ENCODE data around the gene HUNK.

The HUNK gene

DNA sequence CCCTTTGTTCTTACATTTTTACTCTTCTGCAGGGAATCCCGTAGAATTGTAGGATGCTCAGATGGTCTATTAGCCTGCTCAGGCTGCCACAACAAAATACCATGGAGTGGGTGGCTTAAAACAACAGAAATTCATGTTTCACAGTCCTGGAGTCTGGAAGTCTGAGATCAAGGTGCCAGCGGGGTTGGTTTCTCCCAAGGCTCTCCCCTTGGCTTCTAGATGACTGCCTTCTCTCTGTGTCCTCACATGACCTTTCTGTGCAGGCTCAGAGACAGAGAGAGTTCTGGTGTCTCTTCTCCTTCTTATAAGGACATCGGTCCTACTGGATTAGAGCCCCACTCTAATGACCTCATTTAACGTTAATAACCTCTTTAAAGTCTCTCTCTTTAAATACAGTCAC lies 41.7 kb downstream of the HUNK start:
- TF ChIP-seq, protein P1, sequence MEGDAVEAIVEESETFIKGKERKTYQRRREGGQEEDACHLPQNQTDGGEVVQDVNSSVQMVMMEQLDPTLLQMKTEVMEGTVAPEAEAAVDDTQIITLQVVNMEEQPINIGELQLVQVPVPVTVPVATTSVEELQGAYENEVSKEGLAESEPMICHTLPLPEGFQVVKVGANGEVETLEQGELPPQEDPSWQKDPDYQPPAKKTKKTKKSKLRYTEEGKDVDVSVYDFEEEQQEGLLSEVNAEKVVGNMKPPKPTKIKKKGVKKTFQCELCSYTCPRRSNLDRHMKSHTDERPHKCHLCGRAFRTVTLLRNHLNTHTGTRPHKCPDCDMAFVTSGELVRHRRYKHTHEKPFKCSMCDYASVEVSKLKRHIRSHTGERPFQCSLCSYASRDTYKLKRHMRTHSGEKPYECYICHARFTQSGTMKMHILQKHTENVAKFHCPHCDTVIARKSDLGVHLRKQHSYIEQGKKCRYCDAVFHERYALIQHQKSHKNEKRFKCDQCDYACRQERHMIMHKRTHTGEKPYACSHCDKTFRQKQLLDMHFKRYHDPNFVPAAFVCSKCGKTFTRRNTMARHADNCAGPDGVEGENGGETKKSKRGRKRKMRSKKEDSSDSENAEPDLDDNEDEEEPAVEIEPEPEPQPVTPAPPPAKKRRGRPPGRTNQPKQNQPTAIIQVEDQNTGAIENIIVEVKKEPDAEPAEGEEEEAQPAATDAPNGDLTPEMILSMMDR (conservative IDR thresholded peaks at IDR 0.05) = no peak
- peak overlapping the region; percentile 71 for H3K27ac ChIP-seq

DNA sequence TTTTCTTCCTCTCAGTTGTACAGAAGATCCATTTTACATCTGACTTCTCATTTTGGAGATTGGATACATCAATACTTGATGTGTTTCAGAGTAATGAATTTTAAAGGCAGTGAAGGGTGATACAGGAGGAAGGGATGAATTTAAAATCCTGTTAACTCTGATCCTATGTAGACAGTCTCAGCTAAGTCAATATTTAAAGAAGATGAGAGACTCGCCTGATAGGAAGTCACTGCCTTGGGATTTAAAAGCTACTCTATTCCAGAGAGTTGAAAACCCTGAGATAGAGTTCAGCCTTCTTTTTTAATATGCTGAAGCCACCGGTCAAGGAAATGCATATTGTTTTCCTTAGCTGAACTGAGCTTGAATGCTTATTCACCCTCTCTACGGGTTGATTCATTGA lies 42.7 kb downstream of the HUNK start:
- H3K27ac ChIP-seq = peak overlapping the region; percentile 71
- TF ChIP-seq, protein P1 (conservative IDR thresholded peaks at IDR 0.05) = no peak

DNA sequence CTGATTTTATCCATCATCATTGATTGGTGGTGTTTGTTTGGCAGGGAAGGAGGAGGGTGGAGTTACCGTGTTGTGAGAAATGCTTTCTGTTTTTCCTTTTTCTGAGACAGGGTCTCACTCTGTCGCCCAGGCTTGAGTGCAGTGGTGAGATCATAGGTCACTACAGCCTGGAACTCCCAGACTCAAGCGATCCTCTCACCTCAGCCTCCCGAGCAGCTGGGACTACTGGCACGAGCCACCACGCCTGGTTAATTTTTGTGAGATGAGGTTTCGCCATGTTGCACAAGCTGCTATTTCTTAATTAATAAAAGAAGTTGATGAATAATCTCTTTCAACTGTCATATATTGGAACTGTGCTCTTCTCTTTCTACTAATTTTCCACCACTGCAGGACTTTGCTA lies 44.3 kb downstream of the HUNK start:
- TF ChIP-seq, protein P1 (conservative IDR thresholded peaks at IDR 0.05) = no peak
- H3K27ac ChIP-seq = peak overlapping the region; percentile 71; the same call in 1 of the 2 replicates

DNA sequence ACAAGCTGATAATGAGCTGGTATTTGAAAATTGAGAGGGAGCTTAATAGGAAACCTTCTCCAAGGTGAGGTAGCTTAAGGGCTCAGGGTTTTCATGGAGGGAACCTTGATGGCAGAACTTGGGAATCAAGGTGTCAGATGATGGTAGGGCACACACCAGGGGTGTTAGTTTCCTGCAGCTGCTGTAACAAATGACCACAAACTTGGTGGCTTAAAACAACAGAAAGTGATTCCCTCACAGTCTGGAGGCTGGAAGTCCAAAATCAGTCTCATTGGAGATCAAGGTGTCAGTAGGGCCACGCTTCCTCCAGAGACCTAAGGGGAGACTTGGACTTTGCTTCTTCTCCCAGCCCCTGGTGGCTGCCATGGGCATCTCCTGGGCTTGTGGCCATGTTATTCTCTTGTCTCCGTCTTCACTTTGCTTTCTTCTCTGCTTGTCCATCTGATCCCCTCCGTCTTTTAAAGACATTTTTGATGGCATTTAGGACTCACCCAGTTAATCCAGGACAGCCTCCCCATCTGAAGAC lies 45.5 kb downstream of the HUNK start:
- H3K27ac ChIP-seq = no peak overlapping the region
- TF ChIP-seq, protein P1 (conservative IDR thresholded peaks at IDR 0.05) = no peak

DNA sequence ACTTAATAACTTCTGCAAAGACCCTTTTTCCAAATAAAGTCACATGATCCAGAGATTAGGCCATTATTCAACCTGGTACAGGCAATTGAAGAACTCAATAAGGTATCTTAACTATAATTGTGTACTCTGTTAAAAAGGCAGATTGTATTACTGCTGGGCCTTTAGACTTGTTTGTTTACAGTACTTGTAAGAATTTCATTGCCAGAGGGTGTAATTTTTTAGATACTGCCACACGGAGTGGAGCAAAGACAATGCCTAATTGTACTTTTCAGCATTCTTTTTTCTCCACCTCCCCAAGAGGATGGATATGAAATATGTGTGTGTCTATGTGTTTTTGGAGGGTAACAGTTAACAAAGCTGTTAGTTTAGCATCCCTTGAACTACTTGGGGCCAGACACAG lies 47.5 kb downstream of the HUNK start:
- H3K27ac ChIP-seq = peak overlapping the region; percentile 34
- TF ChIP-seq, protein P1 (conservative IDR thresholded peaks at IDR 0.05) = no peak

DNA sequence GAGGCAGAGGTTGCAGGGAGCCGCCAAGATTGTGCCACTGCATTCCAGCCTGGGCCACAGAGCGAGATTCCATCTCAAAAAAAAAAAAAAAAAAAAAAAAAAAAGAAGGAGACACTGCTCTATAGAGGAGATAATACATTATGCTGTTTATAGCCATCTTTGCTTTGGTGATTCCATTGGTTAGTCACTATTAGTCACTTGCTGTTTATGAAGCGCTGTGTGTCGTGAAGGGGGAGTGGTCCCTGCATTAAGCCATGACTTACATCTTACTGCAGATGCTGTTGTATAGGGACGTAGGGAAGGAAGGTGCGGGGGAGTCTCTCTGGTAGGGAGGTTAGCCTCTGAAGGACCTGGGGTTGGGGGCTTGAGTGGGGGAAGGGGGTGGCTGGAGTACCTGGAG lies 48.3 kb downstream of the HUNK start:
- TF ChIP-seq, protein P1 (conservative IDR thresholded peaks at IDR 0.05) = no peak
- H3K27ac ChIP-seq = no peak overlapping the region

DNA sequence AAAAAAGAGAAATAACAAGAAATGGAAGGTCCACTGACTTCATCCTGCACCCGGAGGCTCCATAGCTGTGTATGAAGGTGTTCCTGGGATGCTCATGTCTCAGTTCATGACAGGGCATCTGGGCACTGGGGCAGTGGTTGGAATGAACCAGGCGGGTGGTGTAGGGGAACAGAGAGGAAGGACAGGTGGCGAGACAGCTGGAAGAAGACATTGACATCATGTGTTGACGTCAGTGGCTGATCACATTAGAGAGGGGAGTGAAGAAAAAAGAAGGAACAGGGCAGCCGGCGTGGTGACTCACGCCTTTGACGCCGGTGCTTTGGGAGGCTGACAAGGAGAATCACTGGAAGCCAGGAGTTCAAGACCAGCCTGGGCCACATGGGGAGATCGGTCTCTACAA lies 50.1 kb downstream of the HUNK start:
- H3K27ac ChIP-seq = no peak overlapping the region
- TF ChIP-seq, protein P1 (conservative IDR thresholded peaks at IDR 0.05) = no peak
